ENCODE results near the gene HJURP.

HJURP gene

GRCh38 chr2:233791883-233792329, 62.4 kb downstream of the HJURP start:
- TF ChIP-seq, protein P1, sequence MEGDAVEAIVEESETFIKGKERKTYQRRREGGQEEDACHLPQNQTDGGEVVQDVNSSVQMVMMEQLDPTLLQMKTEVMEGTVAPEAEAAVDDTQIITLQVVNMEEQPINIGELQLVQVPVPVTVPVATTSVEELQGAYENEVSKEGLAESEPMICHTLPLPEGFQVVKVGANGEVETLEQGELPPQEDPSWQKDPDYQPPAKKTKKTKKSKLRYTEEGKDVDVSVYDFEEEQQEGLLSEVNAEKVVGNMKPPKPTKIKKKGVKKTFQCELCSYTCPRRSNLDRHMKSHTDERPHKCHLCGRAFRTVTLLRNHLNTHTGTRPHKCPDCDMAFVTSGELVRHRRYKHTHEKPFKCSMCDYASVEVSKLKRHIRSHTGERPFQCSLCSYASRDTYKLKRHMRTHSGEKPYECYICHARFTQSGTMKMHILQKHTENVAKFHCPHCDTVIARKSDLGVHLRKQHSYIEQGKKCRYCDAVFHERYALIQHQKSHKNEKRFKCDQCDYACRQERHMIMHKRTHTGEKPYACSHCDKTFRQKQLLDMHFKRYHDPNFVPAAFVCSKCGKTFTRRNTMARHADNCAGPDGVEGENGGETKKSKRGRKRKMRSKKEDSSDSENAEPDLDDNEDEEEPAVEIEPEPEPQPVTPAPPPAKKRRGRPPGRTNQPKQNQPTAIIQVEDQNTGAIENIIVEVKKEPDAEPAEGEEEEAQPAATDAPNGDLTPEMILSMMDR (IDR thresholded peaks at IDR 0.05; ENCODE audit: low read depth, low read length): no peak
- no peak overlapping the region for H3K4me3 ChIP-seq (ENCODE audit: low read depth, low read length)

DNA sequence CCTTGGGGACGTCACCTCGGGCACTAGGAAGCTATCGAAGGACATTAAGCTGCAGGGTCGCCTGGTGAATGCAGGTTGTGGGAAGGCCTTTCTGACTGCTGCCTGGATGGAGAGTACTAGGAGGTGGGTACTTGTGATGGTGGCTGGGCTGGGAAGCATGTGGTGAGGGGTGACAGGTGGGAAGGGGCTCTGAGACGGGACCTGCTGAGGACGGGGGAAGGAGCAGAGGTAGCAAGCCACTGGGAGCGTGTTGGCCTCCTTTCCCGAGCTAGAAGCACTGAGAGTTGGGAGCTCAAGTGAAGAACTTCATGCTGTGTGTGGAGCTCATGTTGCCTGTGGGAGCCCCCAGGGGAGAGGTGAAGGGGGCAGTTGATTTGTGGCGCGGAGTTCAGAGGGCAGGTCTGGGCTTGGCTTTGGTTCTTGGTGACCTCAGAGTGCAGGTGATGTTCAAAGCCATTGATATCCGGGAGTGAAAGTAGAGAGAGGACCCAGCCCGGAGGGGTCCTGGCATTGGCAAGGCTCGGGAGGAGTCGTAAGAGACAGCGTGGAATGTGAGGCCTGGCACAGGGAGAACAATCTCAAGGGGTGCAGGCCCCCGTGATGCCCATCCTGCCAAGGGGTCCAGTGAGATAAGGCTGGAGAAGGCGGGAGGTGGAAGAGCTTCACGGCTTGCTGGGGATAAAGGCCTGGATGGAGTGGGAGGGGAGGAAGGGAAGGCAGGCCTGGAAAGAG, 63.0 kb downstream of the HJURP start:
- H3K4me3 ChIP-seq (ENCODE audit: low read depth, low read length): no peak overlapping the region
- TF ChIP-seq, protein P1 (IDR thresholded peaks at IDR 0.05; ENCODE audit: low read depth, low read length): no peak

DNA sequence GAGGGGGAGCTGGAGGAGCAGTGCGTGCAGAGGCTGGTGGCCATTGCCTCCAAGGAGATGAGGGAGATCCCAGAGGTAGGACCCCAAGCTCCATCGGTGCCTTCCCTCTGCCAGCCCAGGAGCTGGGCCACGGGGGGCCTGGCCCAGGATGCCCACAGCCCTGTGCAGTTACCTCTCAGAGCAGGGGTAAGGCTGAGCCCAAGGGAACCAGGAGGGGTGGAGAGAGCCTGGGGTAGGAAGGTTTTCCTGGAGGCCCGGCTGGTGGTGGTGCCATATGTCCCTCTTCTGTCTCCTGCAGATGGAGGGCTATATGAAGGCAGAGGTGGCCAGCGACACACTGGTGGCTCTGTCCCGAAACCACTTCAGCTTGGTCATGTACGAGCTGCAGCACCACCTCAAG, 64.8 kb downstream of the HJURP start:
- TF ChIP-seq, protein P1 (IDR thresholded peaks at IDR 0.05; ENCODE audit: low read depth, low read length): no peak

More for the DNA sequence above, 64.8 kb downstream of the HJURP start:
- H3K4me3 ChIP-seq (ENCODE audit: low read depth, low read length): no peak overlapping the region
